Thyroid gland (tissue), 4 donors: ENCODE measurements around the gene DAZL.

Source experiments
- CTCF ChIP-seq, 6 experiments: fragments of 200-600 bp in 3 of 6; fragments of 450-650 bp in 3 of 6; sonication (generic) in 3 of 6; IDR thresholded peaks; one replicate each; pipeline ENCODE4 v1.5.1; 2016 to 2019; ENCODE audit warnings: antibody characterized with exemption in 6 of 6, mild to moderate bottlenecking in 2 of 6, inconsistent platforms in 1 of 6, moderate library complexity in 1 of 6
- POLR2A ChIP-seq, 2 donors: fragments of 450-650 bp; IDR thresholded peaks; one replicate each; pipeline ENCODE4 v1.6.1; 2017; ENCODE audit warnings: antibody characterized with exemption in 2 of 2, mild to moderate bottlenecking in 2 of 2, moderate library complexity in 1 of 2

DNA sequence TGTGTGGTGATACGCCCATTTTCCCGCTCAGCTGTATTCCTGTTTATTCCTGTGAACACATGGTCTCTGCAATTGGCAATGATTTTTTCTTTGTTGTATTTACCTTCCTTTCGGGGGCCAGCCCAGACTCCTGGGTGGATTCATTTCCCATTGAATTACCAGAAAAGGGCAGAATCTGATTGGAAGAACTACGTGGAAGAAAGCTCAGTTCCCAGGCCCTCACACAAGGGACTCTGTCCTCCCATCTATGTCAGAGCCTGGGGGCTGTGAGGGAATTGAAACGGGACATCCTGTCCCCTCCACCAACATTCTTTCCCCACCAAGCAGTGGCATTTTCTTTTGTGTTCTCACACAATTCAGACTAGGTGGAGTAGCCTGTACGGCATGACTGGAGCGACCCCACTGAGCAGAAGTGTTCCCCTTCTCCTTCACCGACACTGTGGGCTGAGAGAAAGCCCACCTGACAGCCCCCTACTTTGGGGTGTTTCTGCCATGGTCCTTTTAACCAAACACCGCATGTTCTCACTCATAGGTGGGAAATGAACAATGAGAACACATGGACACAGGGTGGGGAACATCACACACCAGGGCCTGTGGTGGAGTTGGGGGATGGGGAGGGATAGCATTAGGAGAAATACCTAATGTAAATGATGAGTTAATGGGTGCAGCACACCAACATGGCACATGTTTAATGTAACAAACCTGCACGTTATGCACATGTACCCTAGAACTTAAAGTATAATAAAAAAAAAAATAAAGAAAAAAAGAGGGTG is 59.6 kb downstream of the DAZL start:
- TF ChIP-seq CTCF (IDR thresholded peaks at IDR 0.05) (no peak), POLR2A (IDR thresholded peaks at IDR 0.05) (no peak)
